Motor neuron (in vitro differentiated cells): ENCODE results near the gene METTL5. TPM values are rescaled to one million over a fixed set of nuclear protein-coding genes. Genes with fewer than 3 reads are reported as not detected.

ENCODE experiments used
- ATAC-seq, 8 experiments: fragments of 200-7000 bp; cut with Tn5 transposase; replicated peaks in 6 of 8; 2 replicates each; pipeline ENCODE4 v1.8.0; 2021; ENCODE audit warnings: mild to moderate bottlenecking in 8 of 8, moderate library complexity in 8 of 8
- H3K27ac ChIP-seq, 2 donors: fragments of 250-450 bp; sonication (Bioruptor Pico); 2 replicates each; pipeline ENCODE4 v1.9.0; 2021; ENCODE audit warnings: antibody characterized with exemption in 2 of 2, mild to moderate bottlenecking in 2 of 2, moderate library complexity in 1 of 2
- H3K4me1 ChIP-seq, 2 donors: fragments of 250-450 bp; sonication (Bioruptor Pico); replicated peaks in 1 of 2; 2 replicates each; pipeline ENCODE4 v1.6.1; 2021; ENCODE audit warnings: antibody characterized with exemption in 2 of 2, mild to moderate bottlenecking in 2 of 2, moderate library complexity in 1 of 2
- H3K4me3 ChIP-seq, 5 donors: fragments of 250-450 bp; sonication (Bioruptor Pico); 2 replicates each; pipeline ENCODE4 v1.9.0; 2021; ENCODE audit warnings: antibody characterized with exemption in 5 of 5, mild to moderate bottlenecking in 5 of 5, moderate library complexity in 4 of 5
- WGBS, 10 experiments: fragments of 450-650 bp; shearing (Covaris generic); methylation state at CpG; one replicate each; pipeline ENCODE4 v1.0.0; 2022; 5-methylcytosine and 5-hydroxymethylcytosine counted together
- in situ Hi-C, 9 experiments: fragments of 400-800 bp; cut with MboI; loops; one replicate each; pipeline ENCODE4 v1.15.0; 2021; ENCODE audit warnings: low sequenced_read_pairs in 9 of 9, low pct_unique_long_range_greater_than_20kb in 2 of 9; ENCODE audit not compliant: unreplicated experiment in 9 of 9
- total RNA-seq, 8 experiments: library from RNA; unstranded; fragments of 300-600 nt; gene quantifications; 2 replicates each; pipeline versions ENCODE4 v1.2.3 to v1.2.4, GENCODE V29; 2022

METTL5 gene
- total RNA-seq, 8 experiments from 2014 or later: 41.0 to 80.8 (median 53.9) TPM

DNA sequence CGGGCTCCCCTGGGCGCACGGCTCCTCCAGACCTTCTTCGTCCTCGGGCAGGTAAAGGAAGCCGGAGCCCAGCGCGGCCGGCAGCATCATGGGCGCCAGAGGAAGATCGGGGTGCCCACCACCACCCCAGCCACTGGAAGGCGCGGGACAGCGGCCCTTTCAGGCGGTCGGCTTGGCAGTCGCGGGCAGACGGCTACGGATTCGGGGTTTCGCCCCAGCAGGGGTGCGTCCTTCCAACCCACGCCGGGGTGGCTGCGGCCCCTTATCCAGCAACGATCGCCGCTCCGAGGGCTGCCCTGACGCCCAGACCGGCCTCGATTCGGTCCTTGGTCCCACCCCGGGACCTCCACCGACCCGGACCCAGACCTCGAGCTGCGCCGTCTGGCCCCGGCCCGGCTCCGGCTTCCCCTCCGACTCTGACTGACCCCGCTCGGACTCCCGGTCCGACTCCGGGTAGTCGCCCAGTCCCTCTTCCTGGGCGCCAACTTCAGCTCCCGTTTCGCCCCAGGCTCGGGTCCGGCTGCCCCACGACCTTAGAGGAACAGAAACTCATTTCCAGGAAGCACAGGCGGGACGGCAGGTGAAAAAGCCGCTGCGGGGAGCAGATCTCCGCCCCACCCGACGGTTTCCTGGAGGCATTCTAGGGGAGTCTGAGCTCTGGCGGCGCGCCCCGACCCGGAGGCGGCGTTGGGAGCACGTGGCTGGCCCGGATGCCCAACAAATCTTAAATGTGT, 56.3 kb downstream of the METTL5 start:
- 0 to 100% (median 96%) methylated on average over 1 to 9 of the region's 72 CpGs; no CpG with 5 or more reads in 3 of the 10 experiments for WGBS, 10 experiments
- no peak overlapping the region for H3K27ac ChIP-seq
- in situ Hi-C loops: no loop called here
- no peak overlapping the region for H3K4me3 ChIP-seq
- H3K4me1 ChIP-seq: no peaks in the 10 kb centered on the region
- peak in 3 of 8 experiments; percentile 27 to 63 (median 51) for ATAC-seq

DNA sequence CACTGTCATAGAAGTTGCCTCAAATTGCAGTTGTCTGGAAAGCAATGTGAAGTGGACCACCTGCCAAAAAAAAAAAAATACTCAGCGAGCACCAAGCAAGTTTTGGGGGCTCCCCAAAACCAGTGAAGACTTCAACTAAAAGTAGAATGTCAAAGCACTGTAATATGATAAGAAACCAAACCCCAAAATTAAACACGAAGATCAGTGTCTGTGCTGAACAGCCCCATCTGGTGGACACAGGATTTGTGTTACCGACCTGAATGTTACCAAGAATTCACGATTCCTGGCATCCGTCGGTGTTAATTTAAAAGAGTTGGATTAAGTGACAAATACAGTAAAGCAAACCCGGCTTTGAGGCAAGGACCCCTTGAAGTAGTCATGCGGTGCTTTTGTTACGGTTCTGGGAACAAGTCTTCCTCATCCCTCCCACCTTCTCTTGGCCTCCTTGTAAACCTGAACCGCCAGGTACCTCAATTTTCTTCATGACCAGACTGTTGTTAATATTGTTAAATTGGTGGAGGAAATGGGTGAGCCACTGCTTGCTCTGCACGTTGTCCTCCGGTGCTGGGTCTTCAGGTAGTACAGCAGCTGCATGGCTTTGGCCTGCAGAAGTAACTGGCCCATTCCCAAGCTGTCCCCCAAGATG, 57.3 kb downstream of the METTL5 start:
- 1 to 73% (median 39%) methylated on average over 1 to 9 of the region's 12 CpGs for WGBS, 10 experiments
- in situ Hi-C loops: no loop called here
- Histone ChIP-seq H3K4me1 (no peaks in the 10 kb centered on the region), H3K27ac (no peak overlapping the region), H3K4me3 (no peak overlapping the region)
- ATAC-seq: peak in 3 of 8 experiments; percentile 39 to 69 (median 52)

DNA sequence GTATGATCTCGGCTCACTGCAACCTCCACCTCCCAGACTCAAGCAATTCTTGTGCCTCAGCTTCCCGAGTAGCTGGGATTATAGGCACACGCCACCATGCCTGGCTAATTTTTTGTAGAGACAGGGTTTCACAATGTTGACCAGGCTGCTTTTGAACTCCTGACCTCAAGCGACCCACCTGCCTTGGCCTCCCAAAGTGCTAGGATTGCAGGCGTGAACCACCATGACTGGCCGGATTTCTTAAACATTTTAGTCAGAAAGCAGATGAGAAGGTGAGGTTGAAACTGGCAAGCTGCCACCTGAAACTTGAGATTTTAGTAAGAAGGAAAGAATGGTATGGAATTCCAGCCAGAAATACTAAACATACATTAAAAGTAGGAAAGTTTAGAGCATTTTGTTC, 59.2 kb downstream of the METTL5 start:
- ATAC-seq: no peak
- 68 to 100% (median 84%) methylated on average over 1 to 5 of the region's 6 CpGs for WGBS, 10 experiments
- no peaks in the 10 kb centered on the region for H3K4me1 ChIP-seq
- in situ Hi-C loops: no loop called here
- no peak overlapping the region for H3K4me3 ChIP-seq
- H3K27ac ChIP-seq: no peak overlapping the region

DNA sequence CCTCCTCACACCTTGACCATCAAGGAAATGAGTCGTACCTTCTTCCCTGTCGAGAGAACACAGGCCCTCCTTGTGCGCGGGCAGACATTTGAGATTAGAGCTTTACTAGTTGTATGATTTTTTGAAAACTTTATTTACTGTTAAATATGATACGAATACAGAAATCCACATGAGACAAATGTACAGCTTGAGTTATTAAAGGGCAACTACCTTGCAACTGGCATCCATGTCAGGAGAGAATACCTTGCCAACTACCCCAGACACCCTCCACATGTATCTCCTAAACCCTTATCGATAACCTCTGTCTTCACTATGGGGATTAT, 62.8 kb downstream of the METTL5 start:
- ATAC-seq: no peak
- in situ Hi-C loops: no loop called here
- 56 to 100% (median 84%) methylated on average over 1 to 6 of the region's 6 CpGs; no CpG with 5 or more reads in 1 of the 10 experiments for WGBS, 10 experiments
- Histone ChIP-seq H3K4me3 (no peak overlapping the region), H3K27ac (no peak overlapping the region), H3K4me1 (no peaks in the 10 kb centered on the region)

Other genes starting within 250 kb of the METTL5 start
- 10 to 100 TPM; 42.9 to 59.6 (median 52.2) TPM for gene PPIG, start 240.6 kb downstream of the METTL5 start, total RNA-seq
- gene CFAP210, start 130.5 kb downstream of the METTL5 start, total RNA-seq: 10 to 100 TPM in 1 of 8 experiments, 1 to 10 TPM in 4, under 1 TPM in 2, not detected in 1; 0.10 to 14.7 (median 1.8) TPM
- gene PHOSPHO2, start 130.4 kb downstream of the METTL5 start, total RNA-seq: 1 to 10 TPM; 3.6 to 8.6 (median 4.5) TPM
- 10 to 100 TPM in 7 of 8 experiments, under 1 TPM in 1; 0.20 to 45.2 (median 25.2) TPM for gene KLHL23, start 91.1 kb downstream of the METTL5 start, total RNA-seq
- gene SSB, start 26.0 kb downstream of the METTL5 start, total RNA-seq: 100 to 1,000 TPM; 107 to 174 (median 157) TPM
- 10 to 100 TPM; 24.7 to 61.0 (median 33.2) TPM for gene UBR3, start 2.5 kb upstream of the METTL5 start, total RNA-seq